Activated CD4-positive, CD25-positive, alpha-beta regulatory T cell (primary cell): ENCODE data around the gene CBX2.

ENCODE experiments used
- DNase-seq, 4 experiments: peaks; one replicate each; lab custom pipeline; 2025; lab: John Stamatoyannopoulos, UW

CBX2 gene

GRCh38 chr17:79799538-79800324 is 21.8 kb downstream of the CBX2 start:
- DNase-seq = no peak

GRCh38 chr17:79800325-79801155 is 22.6 kb downstream of the CBX2 start:
- peak in 1 of 4 experiments; percentile 20 for DNase-seq

- no peak for DNase-seq
Measured at GRCh38 chr17:79801156-79802038, 23.4 kb downstream of the CBX2 start.

GRCh38 chr17:79802039-79802735 is 24.2 kb downstream of the CBX2 start:
- DNase-seq = no peak

GRCh38 chr17:79802736-79803420 is 24.9 kb downstream of the CBX2 start:
- no peak for DNase-seq

- DNase-seq = no peak
Measured at GRCh38 chr17:79803421-79803996, 25.6 kb downstream of the CBX2 start.

GRCh38 chr17:79803997-79804855 is 26.3 kb downstream of the CBX2 start:
- DNase-seq = peak in 3 of 4 experiments; percentile 23 to 57 (median 50)

GRCh38 chr17:79804856-79805696 is 27.1 kb downstream of the CBX2 start:
- no peak for DNase-seq

GRCh38 chr17:79806446-79806760 is 28.5 kb downstream of the CBX2 start:
- DNase-seq = no peak

- DNase-seq = no peak
Measured at GRCh38 chr17:79806863-79807720, 29.1 kb downstream of the CBX2 start.

- DNase-seq = no peak
Measured at GRCh38 chr17:79808763-79809529, 31.0 kb downstream of the CBX2 start.

- no peak for DNase-seq
Measured at GRCh38 chr17:79809530-79810129, 31.7 kb downstream of the CBX2 start.

- peak; percentile 47 to 60 (median 54) for DNase-seq
Measured at GRCh38 chr17:79810130-79811010, 32.4 kb downstream of the CBX2 start.

- no peak for DNase-seq
Measured at GRCh38 chr17:79811011-79811867, 33.3 kb downstream of the CBX2 start.
